ENCODE results near the gene RXRA.

DNA sequence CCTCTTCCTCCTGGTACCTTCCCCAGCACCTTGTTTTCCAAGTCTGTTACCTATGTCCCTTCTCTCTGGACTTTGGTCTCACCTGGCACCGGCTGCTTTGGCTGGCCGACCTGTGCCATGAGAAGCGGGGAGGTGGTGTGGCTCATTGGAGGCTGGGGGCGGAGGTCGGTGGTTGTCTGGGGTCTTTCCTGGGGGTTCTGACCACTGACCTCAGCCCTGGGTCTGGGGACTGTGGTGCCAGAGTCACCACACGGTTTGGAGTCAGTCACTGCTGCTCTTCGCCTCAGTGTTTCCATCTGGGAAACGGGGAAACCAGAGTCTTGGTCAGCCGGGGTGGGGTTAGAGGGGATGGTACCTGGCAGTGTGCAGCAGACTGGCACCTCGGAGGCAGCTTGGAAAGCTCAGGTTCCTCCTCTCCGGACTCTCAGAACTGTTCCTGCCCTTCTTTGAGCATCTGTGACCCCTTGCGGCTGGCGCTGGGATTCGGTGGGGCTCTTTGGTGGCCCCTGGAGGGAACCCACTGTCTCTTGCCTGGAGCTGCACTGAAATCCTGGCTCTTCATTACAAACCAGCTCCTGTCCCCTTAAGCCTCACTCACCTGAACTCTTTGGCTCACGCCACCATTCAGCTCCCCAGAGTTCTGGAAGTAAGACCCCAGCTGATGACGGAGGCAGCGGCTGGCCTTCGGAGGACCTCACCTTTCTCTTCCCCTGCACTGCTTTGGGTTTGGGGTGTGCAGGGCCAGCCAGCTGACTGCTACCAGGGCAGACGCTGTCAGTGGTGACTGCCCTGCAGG lies 4.1 kb upstream of the RXRA start:
- TF ChIP-seq FOS (IDR thresholded peaks at IDR 0.05; ENCODE audit: low read depth, low read length) (no peak), RCOR1 (IDR thresholded peaks at IDR 0.05; ENCODE audit: insufficient replicate concordance, low read length) (no peak), RAD21 (IDR thresholded peaks at IDR 0.05; ENCODE audit: low read length) (no peak), SMC3 (IDR thresholded peaks at IDR 0.05; ENCODE audit: low read depth, low read length) (no peak), POLR2A (IDR thresholded peaks at IDR 0.05; ENCODE audit: low read depth, low read length) (no peak), RFX5 (IDR thresholded peaks at IDR 0.05; ENCODE audit: low read depth, low read length) (no peak), CEBPB (IDR thresholded peaks at IDR 0.05; ENCODE audit: low read depth, low read length) (no peak), BHLHE40 (IDR thresholded peaks at IDR 0.05; ENCODE audit: low read depth, low read length) (no peak), MAZ (IDR thresholded peaks at IDR 0.05; ENCODE audit: borderline replicate concordance, low read depth, low read length) (no peak), MXI1 (IDR thresholded peaks at IDR 0.05; ENCODE audit: borderline replicate concordance, low read depth, low read length) (no peak)
- TF ChIP-seq, protein P1, sequence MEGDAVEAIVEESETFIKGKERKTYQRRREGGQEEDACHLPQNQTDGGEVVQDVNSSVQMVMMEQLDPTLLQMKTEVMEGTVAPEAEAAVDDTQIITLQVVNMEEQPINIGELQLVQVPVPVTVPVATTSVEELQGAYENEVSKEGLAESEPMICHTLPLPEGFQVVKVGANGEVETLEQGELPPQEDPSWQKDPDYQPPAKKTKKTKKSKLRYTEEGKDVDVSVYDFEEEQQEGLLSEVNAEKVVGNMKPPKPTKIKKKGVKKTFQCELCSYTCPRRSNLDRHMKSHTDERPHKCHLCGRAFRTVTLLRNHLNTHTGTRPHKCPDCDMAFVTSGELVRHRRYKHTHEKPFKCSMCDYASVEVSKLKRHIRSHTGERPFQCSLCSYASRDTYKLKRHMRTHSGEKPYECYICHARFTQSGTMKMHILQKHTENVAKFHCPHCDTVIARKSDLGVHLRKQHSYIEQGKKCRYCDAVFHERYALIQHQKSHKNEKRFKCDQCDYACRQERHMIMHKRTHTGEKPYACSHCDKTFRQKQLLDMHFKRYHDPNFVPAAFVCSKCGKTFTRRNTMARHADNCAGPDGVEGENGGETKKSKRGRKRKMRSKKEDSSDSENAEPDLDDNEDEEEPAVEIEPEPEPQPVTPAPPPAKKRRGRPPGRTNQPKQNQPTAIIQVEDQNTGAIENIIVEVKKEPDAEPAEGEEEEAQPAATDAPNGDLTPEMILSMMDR (conservative IDR thresholded peaks at IDR 0.05; ENCODE audit: low read depth, low read length) = no peak
- TF ChIP-seq, protein P2, sequence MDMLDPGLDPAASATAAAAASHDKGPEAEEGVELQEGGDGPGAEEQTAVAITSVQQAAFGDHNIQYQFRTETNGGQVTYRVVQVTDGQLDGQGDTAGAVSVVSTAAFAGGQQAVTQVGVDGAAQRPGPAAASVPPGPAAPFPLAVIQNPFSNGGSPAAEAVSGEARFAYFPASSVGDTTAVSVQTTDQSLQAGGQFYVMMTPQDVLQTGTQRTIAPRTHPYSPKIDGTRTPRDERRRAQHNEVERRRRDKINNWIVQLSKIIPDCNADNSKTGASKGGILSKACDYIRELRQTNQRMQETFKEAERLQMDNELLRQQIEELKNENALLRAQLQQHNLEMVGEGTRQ (IDR thresholded peaks at IDR 0.05; ENCODE audit: low read depth, low read length) = no peak
